ENCODE data around the gene TEC. TPM values are rescaled to one million over a fixed set of nuclear protein-coding genes. Genes with fewer than 3 reads are reported as not detected.

Gene TEC
- total RNA-seq, 1 donor from 2014 or later = 1.8 TPM

GRCh38 chr4:48153791-48154550, 115.7 kb downstream of the TEC start:
- H3K27me3 Mint-ChIP-seq = no peaks in the 10 kb centered on the region
- no peaks in the 10 kb centered on the region for H3K4me1 Mint-ChIP-seq (ENCODE audit: unreplicated experiment)
- TF ChIP-seq CTCF (conservative IDR thresholded peaks at IDR 0.05) = no peak
- H3K27ac Mint-ChIP-seq = no peak overlapping the region
- no peak overlapping the region for H3K4me3 Mint-ChIP-seq
- H3K36me3 Mint-ChIP-seq = peaks cover 10% of the 10 kb centered on the region
- peaks cover 1% of the 10 kb centered on the region for H3K9me3 Mint-ChIP-seq
- DNase-seq (ENCODE audit: extremely low spot score, unreplicated experiment) = no peak

GRCh38 chr4:48152259-48152658, 117.4 kb downstream of the TEC start:
- Mint-ChIP-seq H3K4me3 (no peak overlapping the region), H3K27ac (no peak overlapping the region), H3K4me1 (ENCODE audit: unreplicated experiment) (no peaks in the 10 kb centered on the region), H3K36me3 (peaks cover 5% of the 10 kb centered on the region), H3K9me3 (no peaks in the 10 kb centered on the region), H3K27me3 (no peaks in the 10 kb centered on the region)
- TF ChIP-seq CTCF (conservative IDR thresholded peaks at IDR 0.05) = no peak
- no peak for DNase-seq (ENCODE audit: extremely low spot score, unreplicated experiment)

- TF ChIP-seq CTCF (conservative IDR thresholded peaks at IDR 0.05) = no peak
- H3K4me3 Mint-ChIP-seq = no peak overlapping the region
- no peaks in the 10 kb centered on the region for H3K9me3 Mint-ChIP-seq
- no peaks in the 10 kb centered on the region for H3K27me3 Mint-ChIP-seq
- no peak for DNase-seq (ENCODE audit: extremely low spot score, unreplicated experiment)
- H3K36me3 Mint-ChIP-seq = peaks cover 5% of the 10 kb centered on the region
- H3K4me1 Mint-ChIP-seq (ENCODE audit: unreplicated experiment) = no peaks in the 10 kb centered on the region
- H3K27ac Mint-ChIP-seq = no peak overlapping the region
Observed at GRCh38 chr4:48149827-48150370, 119.7 kb downstream of the TEC start.

GRCh38 chr4:48147621-48148020, 122.0 kb downstream of the TEC start:
- DNase-seq (ENCODE audit: extremely low spot score, unreplicated experiment) = no peak
- no peak for TF ChIP-seq CTCF (conservative IDR thresholded peaks at IDR 0.05)
- no peak overlapping the region for H3K4me3 Mint-ChIP-seq
- no peak overlapping the region for H3K27ac Mint-ChIP-seq
- H3K36me3 Mint-ChIP-seq = no peaks in the 10 kb centered on the region
- no peaks in the 10 kb centered on the region for H3K4me1 Mint-ChIP-seq (ENCODE audit: unreplicated experiment)
- no peaks in the 10 kb centered on the region for H3K27me3 Mint-ChIP-seq
- H3K9me3 Mint-ChIP-seq = no peaks in the 10 kb centered on the region

- Mint-ChIP-seq H3K27ac (no peak overlapping the region), H3K36me3 (peaks cover 3% of the 10 kb centered on the region), H3K9me3 (peaks cover 4% of the 10 kb centered on the region), H3K27me3 (no peaks in the 10 kb centered on the region), H3K4me3 (no peak overlapping the region), H3K4me1 (ENCODE audit: unreplicated experiment) (no peaks in the 10 kb centered on the region)
- no peak for DNase-seq (ENCODE audit: extremely low spot score, unreplicated experiment)
- TF ChIP-seq CTCF (conservative IDR thresholded peaks at IDR 0.05) = peak; percentile 83
Observed at GRCh38 chr4:48141048-48141447, 128.6 kb downstream of the TEC start.

All from type B pancreatic cell (in vitro differentiated cells).